Left forelimb (tissue), 1 donor: ENCODE data around the gene CLEC2L.
"Not testable (repeated sequence)": the region's sequence is repeated elsewhere in the genome, so short reads cannot be mapped to it uniquely, and the experiment has no call there.

Experiments used
- DNase-seq: peaks from one replicate; pipeline ENCODE4 v3.0.0-alpha.2; 2018; ENCODE audit warnings: low spot score

CLEC2L gene

DNA sequence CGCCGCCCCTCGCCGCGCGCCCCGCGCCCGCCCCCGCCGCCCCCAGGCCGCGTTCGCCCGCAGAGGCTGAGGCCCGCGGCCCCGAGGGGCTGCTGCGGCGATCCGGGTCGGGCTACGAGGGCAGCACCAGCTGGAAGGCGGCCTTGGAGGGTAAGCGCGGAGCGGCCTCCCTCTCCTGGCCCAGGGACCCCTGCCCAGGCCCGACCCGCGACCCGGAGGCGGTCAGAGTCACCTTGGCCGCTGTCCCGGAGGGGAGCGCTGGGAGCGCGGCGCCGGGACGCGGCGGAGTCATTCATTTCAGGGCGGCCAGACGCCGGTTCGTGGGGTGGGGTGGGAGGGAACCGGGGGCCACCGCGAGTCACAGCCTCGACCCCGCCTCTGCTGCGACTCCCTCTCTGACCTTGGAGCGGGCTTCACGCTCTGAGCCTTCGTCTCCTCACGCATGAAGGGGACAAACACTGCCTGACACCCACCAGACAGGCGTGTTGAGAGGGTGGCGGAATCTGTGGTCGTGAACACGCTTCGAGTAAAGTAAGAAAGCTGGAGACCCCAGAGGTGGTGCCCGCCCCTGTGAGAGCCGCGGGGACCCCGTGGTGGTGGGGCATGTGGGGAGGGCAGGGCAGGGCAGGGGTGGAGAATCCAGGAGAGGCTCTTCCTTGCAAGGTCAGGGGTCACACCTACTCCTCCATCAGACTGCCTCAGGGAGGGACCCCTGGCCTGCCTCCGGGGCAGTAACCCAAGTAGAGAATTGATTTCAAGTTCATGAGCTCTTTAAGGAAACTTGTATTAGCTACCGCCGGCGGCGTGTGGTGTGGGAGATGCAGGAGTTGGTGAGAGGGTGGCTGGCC lies 707 bp downstream of the CLEC2L start:
- DNase-seq = no peak

DNA sequence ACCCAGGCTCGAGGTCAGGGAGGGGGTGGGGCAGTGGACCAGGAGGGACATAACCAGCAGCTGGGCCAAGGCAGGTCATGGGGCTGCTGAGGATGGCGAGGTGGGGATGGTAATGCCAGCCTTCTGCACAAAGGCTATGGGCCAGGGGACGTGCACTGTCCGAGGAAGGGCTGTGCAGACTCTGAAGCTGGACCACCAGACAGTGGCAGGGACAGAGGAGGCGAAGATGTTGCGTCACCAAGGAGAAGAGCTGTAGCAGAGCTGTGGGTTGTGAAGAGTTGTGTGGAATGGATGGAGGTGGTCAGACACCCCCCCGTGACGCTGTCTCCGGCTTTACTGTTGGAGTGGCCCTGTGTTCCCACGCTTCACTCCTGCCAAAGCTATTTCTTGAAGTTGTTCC lies 1.8 kb downstream of the CLEC2L start:
- no peak for DNase-seq

DNA sequence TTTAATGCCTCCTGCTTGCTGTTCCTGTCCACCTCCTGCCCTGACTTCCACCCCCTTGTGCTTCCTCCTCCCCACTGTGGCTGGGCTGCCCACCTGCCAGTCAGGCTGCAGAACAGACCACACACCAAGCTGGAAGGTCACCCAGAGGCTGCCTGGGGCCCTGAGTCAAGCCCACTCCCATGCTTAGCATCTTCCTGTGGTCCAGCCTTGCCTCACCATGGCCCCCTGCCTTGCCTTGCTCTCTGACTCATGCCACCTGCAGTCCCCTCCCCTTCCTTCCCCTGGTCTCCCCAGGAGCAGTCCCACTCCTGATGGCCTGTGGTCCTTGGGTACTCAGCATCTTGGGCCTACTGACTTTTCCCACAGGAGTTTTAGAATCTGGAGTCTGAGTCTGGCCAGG lies 2.3 kb downstream of the CLEC2L start:
- no peak for DNase-seq

DNA sequence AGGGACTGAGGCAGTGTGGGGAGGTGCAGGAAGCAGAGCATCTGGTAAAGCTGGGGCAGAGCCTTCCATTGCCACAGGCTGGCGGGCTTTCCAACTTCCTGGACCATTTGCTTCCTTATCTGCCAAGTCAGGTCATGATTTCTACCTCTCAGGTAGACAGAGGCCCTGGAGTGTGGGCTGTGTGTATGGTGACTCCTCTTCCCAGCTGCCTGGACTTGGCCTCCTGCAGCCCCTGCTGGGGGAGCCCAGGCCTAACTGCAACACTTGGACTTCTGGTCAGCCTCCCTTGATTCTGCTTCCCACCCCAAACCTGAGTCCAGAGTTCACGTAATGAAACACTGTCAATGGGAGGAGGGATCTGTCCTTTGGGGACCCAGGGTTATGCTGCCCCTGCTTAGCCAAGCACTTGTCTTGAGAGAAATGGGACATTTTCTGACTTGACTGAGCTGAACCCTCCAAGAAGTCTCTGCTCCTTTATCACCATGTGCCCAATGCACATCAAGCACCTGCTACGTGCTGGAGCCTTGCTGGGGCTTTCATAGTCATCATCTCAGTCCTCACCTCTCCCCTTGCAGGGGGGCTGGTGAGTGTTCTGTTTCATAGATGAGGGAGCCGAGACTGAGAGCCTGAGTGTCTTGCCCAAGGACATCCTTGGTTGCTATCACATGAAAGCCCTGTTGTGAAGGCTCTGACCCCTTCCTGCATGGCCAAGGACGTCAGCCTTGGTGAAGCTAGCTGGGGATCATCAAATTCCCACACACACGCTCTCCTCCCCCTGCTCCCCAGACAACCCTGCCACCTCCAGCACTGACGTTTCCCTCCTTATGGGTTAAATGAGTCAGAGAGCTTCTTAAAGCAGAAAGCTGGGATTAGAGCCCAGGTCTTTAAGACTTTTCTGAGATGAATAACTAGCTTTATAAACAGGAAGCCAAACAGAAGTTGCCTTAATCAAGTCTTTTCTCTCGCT lies 3.4 kb downstream of the CLEC2L start:
- no peak for DNase-seq

DNA sequence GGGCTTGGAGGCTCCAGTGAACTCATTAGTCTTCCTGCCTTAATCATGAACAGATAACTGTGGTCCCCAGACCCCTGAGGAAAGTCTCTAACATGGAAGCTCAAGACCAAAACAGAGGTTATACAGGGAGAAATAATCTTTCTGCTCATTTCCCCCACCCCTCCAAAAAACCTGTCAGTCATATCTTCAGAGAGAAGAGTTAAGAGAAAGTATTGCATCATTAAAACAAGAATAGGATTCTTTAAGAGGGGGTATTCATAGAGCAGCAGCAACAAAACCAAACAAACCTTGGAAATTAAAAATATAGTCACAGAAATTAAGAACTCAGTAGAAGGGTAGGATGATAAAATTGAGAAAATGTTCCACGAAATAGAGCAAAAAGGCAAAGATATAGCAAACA lies 7.6 kb downstream of the CLEC2L start:
- DNase-seq = no peak

DNA sequence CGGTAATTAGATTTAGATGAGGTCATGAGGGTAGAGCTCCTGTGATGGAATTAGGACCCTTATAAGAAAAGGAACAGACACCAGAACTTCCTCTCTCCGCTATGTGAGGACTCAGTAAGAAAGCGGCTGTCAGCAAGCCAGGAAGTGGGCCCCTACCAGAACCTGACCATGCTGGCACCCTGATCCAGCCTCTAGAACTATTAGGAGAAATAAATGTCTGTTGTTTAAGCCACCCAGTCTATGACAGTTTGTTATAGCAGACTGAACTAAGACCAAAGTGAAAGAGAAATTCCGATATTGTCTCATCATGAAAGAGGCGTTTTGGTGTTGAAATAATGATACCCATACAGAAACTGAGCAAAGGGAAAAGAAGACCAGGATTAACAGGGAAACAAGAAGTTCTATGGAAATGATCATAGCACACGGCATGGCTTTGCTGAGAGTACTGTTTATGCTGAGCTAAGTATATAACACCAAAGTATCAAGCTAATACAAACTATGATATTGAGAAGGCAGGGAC lies 9.2 kb downstream of the CLEC2L start:
- no peak for DNase-seq

DNA sequence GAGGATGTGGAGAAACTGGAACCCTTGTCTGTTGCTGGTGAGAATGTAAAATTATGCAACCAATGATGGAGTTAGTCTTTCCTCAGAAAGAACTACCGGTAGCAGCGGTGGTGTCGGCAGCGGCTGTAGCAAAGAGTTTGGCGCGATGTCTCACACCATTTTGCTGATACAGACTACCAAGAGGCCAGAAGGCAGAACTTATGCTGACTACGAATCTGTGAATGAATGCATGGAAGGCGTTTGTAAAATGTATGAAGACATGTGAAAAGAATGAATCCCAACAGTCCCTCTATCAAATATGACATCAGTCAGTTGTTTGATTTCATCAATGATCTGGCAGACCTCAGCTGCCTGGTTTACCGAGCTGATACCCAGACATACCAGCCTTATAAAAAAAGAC lies 10.6 kb downstream of the CLEC2L start:
- no peak for DNase-seq

DNA sequence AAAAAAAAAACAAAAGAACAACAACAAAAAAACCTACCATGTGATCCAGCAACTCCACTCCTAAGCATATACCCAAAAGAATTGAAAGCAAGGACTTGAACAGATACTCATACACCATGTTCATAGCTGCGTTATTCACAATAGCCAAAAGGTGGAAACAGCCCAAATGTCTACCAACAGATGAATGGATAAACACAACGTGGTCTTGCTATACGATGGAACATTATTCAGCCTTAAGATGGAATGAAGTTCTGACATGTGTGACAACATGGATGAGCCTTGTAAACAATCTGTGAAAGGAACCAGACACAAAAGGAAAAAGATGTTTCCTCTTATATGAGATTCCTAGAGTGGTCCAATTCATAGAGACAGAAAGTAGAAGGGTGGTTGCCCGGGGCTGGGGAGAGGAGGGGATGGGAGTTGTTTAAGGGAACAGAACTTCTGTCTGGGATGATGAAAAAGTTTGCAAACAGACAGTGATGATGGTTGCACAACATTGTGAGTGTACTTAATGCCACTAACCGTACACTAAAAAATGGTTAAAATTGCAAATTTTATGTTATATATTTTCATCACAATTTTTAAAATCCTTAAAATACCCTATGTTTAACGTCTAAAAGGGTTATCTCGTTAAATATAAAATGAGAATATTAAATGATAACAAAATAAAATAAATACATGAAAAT lies 11.6 kb downstream of the CLEC2L start:
- DNase-seq = no peak

DNA sequence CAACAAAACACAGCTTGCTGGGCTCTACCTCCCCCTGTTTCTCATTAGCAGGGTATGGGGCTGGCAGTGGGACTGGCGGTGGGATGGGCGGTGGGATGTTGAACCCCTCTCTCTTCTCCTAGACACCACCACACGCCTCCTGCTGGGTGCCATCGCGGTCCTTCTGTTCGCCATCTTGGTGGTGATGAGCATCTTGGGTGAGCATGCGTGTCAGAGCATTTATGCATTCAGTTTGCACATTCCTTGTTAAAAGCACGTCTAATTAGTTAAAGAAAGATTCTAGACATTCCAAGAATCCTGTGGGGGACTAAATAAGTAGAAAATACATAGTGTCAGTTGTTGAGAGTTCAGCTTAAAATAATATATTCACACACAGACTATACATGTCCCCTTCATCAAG lies 12.7 kb downstream of the CLEC2L start:
- no peak for DNase-seq

DNA sequence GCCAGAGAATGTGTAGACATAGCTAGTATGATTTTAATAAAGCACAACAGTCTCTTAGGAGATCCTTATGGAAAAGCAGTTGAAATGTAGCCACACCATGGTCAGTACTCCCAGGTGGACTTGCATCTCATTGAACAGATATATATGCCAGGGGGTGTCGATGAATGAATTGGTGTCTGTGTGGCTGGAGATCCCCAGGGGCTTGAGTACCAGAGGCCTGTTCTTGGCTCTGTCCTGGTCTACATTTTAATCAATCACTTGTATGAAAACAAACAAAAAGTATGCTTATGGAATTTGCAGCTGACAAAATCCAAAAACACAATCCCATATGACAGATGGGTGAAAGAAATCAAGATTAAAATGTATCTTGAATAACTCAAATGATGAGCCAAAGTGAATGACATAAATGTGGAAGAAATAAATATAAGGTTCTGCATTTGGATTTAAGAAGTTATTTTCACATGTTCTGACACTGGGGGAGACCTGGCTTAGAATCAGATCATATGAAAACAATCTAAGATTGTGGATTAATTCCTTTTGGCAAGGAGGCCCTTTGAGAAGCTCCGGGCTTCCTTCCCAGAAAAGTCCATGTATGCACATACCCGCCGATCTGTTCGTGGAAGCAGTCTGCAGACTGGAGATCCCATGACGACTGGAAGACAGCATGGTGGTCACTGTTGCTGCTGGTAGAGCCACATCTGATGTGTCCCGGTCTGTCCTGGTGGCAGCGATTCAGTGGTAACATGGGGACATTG lies 15.6 kb downstream of the CLEC2L start:
- no peak for DNase-seq

DNA sequence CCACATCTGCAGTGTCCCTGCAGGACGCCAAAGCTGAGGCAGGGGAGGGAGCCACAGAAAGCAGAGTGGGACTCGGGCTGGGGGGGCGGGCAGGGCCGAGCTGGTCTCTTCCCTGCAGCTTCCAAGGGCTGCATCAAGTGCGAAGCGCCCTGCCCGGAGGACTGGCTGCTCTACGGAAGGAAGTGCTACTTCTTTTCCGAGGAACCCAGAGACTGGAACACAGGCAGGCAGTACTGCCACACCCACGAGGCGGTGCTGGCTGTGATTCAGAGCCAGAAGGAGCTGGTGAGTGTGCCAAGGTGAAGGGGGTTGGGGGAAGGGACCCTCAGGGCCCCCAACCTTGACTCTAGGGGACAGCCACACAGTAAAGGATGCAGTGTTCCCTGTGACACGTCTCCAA lies 16.7 kb downstream of the CLEC2L start:
- no peak for DNase-seq

DNA sequence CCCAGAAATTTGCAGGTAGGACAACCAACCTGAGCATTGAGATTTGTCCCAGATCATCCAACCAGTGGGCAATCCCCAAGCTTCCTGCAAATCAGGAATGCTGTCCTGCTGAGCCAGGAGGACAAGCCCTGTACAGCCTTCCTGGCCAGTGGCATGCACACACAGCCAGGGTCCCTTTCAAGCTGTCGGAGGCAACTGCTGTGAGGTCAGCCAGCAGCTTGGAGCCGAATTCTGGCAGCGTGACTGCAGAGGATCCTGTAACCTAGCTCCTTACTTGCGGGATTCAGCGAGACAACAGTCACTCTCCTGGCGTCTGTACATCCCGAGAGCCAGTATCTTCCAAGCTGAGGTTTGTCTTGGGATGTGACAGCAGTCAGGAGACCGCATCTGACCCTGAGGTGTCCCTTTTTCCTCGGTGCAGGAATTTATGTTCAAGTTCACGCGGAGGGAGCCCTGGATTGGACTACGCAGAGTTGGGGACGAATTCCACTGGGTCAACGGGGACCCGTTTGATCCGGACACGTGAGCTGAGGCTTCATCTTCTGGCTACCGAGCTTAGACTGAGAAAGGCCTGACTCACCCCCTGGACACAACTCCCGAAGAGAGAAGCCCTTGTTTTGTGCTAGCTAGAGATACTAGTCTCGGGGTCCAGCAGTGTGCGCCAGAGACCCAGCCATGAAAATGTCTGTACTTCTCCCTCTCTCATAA lies 18.3 kb downstream of the CLEC2L start:
- DNase-seq = no peak

DNA sequence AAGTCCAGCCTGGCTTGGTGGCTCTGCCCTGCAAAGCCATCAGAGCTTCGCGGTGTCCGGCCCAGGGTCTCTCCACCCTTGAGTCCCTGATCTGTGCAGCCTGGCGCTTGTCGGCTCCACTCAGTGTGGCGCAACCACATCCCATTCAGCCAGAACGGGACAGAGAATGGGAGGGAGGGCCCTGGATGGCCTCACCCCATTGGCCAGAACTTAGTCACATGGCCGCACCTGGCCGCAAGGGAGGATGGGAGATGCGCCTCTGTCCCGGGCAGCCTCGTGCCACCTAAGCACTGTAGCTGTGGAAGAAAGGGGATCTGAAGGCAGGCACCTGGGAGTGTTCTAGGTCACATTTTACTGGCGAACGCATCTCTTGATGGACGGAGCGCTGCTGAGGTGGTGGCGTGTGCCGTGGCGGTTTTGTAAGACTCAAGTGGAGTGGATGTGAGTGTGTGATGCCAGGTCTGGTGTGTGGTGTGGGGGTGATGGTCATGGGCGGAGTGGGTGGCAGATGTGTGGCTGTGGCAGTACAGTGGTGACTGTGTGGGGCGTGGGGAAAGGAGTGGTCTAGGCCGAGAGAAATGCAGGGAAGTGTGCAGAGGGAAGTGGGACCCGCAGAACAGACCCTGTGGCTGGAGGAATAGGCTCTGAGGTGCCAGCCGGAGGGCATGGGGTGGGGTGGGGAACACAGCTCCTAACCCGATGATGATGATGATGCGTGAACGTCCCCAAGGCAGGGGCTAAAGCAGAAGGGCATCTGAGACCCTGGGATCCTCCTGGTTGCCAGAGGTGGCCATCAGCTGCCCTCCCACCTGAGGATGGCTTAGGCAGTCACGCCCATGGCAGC lies 19.0 kb downstream of the CLEC2L start:
- no peak for DNase-seq

DNA sequence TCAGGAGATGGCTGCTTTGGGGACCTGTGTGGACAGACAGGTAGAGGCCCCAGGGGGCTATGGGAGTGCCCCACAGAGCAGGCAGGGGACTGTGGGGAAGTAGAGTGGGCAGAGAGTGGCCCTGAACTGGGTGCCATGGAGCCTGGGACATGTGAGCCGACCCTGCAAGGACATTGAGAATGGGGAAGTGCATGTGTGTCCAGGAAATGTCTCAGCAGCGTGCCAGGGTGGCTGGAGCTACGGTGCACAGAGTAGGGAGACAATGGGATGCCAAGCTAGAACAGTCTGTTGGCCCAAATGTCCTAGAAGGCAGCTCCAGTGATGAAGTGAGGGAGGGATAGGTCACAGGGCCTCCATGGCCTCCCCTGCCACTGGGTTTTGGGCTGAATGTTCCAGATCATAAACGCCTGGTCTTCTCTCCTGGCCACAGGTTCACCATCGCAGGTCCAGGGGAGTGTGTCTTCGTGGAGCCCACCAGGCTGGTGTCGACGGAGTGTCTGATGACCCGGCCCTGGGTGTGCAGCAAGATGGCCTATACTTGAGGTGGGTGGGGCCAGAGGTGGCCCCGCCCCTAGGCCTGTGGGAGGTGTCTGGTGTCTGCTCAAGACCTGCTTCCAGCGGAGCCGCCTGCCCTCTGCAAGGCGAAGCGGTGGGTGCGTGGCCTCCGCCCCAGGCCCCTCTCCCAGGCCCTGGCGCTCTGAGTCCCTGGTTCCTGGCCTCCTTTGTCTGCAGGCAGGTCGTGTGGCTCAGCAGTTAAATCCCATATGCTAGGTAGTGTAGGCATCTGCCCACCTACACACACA lies 20.5 kb downstream of the CLEC2L start:
- DNase-seq = no peak

DNA sequence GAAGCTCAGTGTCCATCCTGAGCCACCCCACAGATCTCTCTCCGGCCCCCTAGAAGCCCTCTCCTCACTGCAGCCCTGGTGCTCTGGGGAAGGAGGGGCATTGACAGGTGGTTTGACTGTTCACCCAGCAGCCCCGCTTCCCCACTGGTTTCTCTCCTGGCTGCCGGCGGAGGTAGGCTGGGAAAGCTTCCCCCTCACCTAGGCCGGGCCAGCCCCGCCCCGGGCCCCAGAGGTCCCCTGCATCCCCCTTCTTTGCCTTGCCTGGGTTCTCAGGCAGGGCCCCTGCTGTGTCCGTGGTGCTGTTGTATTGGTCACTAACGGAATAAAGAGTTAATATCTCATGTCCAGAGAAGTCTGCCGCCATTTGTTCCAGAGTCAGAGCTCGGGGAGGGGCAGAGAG lies 21.2 kb downstream of the CLEC2L start:
- no peak for DNase-seq

DNA sequence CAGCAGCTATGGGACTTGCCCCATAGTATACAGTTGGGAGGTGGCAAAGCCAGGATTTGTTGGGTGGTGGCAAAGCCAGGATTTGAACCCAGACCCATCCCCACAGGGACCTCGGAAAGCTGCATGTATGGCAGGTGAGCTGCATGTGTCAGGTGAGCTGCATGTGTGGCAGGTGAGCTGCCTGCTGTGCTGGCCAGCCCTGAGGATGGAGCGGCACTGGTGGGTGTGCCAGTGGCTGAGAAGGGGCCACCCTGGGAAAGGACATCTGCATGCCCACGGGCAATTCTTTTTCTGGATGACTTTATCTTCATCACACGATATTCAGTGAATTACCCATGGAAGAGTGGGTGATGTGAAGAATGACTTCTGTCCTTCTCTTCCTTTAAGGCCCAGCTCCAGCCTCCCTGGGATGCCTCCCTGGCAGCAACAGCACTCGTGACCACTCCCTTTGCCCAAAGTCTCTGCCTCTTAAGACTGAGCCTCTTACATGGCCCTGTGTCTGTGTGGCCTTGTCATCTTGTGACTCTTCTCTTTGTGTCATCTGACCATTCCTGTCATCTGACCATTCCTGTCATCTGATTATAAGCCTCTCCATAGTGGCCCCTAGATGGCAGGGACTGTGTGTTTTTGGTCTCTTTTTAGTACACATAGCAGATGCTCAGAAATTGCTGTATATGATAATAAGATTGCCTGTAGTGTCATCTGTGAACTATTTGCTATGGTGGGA lies 25.0 kb downstream of the CLEC2L start:
- no peak for DNase-seq

DNA sequence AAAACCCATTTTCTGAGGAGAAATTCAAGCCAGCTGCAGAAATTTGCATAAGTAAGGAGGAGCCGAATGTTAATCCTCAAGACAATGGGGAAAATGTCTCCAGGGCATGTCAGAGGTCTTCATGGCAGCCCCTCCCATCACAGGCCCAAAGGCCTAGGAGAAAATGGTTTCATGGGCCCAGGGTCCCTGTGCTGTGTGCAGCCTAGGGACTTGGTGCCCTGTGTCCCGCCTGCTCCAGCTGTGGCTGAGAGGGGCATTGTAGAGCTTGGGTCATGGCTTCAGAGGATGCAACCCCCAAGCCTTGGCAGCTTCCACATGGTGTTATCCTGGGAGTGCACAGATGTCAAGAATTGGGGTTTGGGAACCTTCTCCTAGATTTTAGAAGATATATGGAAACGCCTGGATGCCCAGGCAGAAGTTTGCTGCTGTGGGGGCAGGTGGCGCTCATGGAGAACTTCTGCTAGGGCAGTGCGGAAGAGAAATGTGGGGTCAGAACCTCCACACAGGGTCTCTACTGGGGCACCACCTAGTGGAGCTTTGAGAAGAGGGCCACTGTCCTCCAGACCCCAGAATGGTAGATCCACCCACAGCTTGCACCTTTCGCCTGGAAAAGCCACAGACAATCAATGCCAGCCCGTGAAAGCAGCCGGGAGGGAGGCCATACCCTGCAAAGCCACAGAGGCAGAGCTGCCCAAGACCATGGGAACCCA lies 30.7 kb downstream of the CLEC2L start:
- DNase-seq = not testable (repeated sequence)
